ENCODE data around the gene INPP5J.

INPP5J gene

DNA sequence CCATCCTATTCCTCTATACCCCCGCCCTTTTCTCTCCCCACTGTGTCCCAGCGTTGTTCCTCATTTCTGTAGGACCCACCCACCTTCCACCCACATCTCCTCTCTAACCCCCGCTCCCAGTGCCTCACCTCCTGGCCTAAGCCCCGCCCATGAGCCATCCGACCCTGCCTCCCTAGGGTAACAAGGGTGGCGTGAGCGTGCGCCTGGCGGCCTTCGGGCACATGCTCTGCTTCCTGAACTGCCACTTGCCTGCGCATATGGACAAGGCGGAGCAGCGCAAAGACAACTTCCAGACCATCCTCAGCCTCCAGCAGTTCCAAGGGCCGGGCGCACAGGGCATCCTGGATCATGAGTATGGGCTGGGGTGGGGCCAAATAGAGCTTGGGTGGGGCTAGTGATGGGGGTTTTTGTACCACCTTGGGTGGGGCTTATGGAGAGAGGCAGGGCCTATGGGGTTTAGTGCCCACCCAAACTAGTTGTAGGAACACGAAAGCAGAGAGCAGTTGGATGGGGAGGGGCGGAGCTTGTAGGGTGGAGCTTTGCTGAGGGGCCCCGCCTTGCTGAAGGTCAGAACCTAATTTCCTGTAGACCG, 4.5 kb downstream of the INPP5J start:
- DNase-seq: no peak

DNA sequence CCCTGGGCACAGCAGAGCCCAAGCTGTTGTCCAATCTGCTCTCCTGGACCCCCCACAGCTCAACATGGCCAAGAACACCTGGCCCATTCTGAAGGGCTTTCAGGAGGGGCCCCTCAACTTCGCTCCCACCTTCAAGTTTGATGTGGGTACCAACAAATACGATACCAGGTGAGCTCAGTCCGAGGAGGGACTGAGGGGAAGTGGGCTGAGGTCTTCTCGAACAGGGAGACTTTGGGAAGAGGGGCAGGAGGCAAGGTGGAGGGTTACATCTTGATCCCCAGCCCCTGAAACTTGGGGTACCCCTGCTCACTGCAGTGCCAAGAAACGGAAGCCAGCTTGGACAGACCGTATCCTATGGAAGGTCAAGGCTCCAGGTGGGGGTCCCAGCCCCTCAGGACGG, 5.4 kb downstream of the INPP5J start:
- DNase-seq: no peak

DNA sequence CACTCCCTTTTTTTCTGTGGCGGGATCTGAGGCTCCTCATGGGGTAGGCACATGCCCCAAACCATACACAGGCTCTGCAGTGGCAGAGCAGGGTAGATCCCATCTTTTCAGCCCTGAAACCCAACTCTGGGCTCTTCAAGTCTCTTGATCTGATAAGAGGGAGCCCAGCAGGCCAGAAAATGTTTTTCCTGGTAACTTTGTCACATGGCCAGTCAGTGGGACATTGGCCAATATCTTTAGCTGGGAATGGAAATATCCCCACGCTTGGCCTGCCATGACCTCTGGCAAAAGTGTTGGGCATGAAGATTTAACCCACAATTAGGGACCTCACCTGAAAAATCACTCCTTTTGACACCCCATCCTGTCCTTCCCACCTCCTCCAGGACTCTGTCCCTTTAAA, 8.1 kb downstream of the INPP5J start:
- no peak for DNase-seq

DNA sequence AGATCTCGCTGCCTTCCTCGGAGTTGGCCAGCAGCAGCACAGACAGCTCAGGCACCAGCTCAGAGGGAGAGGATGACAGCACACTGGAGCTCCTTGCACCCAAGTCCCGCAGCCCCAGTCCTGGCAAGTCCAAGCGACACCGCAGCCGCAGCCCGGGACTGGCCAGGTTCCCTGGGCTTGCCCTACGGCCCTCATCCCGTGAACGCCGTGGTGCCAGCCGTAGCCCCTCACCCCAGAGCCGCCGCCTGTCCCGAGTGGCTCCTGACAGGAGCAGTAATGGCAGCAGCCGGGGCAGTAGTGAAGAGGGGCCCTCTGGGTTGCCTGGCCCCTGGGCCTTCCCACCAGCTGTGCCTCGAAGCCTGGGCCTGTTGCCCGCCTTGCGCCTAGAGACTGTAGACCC, 11.1 kb downstream of the INPP5J start:
- no peak for DNase-seq

DNA sequence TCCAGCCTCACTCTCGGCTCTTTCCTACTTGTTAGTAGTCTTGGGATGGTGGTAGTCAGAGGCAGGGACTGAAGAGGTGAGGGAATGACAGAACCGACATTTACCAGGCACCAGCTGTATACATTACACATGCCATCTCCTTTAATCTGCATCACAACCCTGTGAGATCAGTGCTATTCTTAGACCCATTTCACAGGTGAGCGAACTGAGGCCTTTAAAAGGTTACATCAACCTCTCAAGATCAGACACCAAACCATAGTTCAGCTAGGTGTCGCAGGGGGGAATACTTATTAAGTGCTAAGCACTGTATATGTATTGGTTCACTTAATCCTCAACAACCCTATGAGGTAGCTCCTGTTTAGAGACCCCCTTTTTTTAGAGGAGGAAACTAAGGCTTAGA, 11.9 kb downstream of the INPP5J start:
- DNase-seq: no peak

DNA sequence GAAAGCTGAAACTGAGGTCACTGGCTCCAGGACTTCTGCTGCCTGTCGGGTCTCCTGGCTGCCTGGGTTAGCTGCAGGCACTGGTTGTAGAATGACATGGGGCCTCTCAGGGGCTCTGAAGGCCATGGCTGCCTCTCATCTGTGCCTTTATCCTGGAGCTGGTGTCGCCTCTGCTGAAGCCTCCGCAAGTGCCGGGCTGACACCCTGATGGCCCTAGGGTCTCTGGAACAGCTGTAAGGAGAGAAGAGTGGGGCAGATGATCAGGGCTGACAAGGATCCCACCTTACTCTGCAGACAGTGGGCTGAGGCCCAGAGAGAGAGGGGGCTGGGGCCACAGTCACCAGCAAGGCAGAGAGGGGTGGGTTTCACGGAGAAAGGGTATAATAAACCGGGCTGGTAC, 12.9 kb downstream of the INPP5J start:
- DNase-seq: no peak

DNA sequence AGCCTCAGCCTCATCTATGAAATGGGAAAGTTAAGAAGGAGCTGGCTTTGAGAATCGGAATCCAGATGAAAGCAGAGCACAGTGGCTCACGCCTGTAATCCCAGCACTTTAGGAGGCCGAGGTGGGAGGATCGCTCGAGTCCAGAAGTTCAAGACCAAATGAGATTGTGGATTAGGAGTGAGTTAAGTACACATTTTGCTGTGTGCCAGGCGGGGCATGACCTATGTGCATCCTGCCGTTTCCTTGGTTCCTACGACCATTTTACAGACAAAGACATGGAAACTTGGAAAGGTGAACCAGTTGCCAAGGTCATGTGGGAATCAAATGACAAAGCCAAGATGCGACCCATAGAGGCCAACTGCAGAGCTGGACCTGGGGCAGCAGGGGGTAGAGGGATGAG, 13.4 kb downstream of the INPP5J start:
- DNase-seq: no peak

DNA sequence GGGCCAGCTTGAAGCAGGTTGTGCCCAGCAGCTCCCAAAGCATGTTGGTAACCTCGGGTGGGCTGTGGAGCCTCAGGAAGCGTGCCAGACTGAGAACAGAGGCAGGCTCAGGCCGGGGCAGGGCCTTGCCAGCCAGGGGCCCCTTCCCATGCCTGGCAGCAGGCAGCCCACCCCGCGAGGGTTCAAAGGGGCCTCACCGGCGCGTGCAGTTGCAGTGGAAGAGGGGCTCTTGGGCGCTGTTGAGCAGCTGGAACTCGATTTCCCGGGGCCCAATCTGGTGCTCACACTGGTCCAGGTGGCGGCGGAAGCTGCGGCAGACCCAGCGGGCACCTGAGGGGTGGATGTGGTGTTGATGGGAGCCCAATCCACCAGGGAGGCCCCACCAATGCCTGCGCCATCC, 13.9 kb downstream of the INPP5J start:
- no peak for DNase-seq

DNA sequence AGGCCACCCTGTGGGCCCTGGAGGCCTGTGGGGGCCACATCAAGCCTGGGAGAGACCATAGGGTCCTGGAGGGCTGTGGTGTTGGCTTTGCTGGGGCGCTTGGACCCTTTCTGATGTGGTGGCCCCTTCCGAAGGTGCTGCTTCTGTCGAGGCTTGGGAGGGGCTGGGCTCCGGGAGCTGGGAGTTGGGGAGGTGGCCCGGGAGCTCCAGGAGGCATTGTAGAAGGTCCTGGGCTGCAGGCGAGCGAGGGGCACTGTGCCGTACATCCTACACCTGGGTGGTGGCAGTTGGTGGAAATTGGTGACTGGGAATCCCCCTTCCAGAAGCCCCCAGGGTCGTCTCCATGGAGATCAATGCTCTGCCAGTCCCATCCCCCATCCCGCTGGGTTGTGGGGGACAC, 15.0 kb downstream of the INPP5J start:
- DNase-seq: no peak

DNA sequence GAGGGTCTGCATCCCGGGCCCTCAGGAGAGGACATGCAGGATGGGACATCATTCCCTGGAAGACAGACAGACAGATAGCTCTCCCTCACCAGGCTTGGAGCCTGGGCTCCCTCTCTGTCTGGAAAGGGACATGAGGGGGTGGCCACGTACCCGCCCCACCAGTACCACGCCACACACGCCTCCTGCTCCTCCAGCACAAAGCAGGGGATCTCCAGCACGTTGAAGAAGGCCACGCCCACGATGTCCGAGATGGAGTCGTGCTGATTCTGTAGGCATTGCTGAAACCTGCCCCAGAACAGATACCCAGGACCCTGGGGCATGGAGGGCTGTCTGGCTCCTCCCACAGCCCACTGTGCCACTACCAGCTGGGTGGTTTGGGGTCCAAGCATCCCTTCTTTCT, 15.4 kb downstream of the INPP5J start:
- DNase-seq: no peak

DNA sequence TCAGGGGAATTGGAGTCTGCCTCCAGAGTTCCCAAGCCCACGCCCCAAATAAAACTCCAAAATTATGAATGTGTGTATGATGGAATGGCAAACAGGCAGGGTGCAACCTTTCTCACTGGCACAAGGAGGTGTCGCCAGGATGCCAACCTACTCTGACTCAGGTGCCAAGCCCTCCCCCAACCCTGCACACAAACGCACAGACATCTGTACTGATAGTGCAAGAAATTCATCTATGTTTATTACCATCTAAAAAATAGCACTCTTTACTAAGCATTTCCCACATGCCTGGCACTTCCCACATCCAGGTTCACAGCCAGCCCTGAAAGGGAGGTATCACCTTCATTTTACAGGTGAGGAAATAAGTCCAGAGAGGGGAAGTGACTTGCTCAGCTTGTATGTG, 16.3 kb downstream of the INPP5J start:
- no peak for DNase-seq

DNA sequence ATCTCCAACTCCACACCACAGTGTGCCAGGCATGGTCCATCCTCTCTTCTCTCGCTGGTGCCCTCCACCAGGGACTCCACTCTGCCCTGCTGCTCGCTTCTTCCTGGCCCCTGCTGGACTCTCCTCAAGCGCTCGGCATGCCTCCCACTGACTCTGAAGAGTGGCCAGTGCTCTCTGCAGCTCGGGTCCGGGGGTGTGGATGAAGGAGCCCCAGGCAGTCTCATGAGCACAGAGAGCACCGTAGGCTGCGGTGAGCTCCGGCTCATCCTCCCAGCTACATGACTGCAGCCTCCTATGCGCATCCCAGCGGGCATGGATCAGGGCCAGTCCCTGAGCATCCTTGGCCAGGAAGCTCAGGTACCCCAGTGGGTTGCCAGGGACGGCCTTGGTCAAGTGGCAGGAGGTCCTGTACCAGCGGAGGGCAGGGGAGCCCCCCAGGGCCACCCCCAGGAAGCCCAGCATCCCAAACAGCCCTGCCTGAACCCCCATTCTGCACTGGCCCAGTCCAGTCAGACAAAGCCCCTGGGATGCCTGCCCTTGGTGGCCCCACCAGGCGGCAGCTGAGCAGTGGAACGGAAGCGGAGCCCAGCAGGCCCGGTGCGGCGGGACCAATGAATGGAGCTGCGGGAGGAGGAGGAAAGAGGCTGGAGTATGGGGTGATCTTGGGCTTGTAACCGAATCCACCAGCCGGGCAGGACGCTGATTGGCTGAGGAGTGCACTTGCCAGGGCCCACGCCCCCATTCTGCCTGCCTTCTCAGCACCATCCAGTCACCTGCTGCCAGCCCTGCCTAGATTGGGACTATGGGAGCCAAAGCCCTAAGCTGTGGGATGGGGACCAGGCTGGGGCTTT, 17.3 kb downstream of the INPP5J start, which contains the start of gene PLA2G3:
TSS of gene PLA2G3 (minus strand) at position 643 of the 851 bp plus-strand sequence. CDS start at position 489, 154 bp downstream.
- DNase-seq: no peak

DNA sequence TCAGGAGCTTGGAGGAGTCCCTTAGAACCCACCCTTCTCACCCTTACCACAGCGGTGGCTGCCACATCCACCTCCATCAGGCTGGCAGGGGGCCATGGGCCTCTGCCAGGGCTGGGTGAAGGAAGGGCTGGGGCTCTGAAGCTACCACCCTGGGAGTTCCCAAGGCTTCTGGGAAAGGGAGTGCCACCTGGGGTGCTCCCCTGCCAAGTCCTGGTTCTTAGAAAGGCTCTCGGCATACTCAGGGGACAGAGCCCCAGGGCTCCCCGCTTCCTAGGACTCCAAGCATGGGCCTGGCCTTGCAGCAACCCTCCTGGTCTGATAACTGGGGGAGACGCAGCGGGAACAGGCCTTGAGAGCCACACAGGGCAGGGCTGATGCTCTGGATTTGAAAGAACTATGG, 18.0 kb downstream of the INPP5J start:
- no peak for DNase-seq

DNA sequence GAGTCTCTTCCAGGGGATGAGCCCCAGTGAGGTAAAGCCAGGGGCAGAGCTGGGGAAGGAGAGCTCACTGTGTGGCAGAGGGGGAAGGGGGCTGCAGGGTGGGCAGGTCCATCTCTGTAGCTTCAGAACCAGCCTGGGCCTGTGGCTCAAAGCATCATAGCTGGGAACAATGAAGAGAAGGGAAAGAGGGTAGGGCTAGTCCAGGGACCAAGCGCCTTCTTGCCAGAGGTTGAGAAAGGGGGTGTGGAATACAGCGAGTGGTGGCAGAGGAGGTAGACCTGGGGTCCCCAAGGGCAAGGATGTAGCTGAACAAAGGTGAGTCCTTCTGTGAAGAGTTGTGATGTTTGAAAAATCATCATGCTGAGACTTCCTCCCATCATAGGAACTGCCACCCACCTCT, 18.8 kb downstream of the INPP5J start:
- DNase-seq: no peak

DNA sequence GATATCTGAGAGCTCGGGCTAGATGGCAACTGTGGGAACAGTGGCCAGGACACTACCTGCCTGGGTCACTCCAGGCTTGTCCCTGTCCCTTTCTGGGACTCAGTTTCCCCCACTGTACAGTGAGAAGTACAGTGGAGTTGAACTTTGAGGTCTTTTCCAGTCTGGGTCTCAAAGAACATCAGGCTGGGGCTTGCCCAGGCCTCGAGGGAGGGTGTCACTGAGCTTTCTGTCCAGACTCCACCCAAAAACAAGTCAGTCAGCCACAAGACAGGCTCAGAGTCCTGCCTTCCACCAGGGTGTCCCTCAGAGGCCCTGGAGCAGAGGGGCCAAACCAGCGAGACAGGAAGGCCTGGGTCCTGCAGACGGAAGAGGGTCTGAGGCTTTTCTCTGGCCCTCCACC, 19.5 kb downstream of the INPP5J start:
- DNase-seq: no peak

DNA sequence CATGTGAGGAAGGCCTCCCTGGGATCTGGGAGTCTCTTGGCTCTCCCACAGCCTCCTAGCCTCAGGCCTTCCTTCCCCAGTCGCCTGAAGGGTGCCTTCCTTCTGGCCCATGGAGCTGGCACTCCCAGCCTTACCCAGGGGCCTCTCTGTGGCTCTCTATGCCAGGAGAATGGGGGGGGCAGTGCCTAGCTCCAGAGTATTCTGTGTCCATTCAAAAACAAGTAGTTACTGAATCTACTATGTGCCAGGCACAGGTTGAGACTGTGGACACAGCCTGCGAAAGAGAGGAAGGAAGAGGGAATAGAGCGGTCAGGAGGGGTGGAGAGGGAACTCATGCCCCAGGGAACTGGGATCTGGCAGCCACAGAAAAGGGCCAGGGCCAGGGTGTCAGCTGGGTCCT, 20.3 kb downstream of the INPP5J start:
- no peak for DNase-seq

DNA sequence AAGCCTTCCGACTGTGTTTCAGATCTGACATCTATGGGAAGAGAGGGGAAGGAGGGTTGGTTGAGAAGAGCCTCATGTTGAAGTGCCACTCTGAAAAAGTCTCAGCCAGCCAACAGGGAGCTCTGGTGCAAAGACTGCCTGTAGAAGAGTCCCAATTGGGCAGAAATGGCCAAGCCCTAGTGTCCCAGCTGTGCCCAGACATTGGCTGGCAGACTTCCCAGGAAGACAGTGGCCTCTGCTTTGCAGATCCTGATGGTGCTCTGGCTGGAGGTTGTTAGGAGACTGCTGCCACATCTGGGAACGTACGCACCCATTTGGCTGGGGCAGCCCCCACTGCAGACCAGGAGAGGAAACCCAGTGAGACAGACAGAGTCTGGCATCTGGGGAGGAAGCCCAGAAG, 20.8 kb downstream of the INPP5J start:
- DNase-seq: no peak

DNA sequence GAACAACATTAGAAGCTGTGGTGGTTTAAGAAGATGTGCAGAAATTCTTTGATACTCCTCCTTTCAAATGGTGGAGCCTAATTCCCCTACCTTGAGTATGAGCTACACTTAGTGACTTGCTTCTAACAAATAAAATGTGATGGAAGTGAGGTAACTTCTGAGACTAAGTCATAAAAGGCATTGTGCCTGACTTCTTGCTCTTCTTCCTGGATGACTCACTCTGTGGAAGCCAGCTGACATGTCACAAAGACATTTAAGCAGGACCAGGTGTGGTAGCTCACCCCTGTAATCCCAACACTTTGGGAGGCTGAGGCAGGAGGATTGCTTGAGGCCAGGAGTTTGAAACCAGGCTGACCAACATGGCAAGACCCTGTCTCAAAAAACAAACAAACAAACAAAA, 21.5 kb downstream of the INPP5J start:
- no peak for DNase-seq

DNA sequence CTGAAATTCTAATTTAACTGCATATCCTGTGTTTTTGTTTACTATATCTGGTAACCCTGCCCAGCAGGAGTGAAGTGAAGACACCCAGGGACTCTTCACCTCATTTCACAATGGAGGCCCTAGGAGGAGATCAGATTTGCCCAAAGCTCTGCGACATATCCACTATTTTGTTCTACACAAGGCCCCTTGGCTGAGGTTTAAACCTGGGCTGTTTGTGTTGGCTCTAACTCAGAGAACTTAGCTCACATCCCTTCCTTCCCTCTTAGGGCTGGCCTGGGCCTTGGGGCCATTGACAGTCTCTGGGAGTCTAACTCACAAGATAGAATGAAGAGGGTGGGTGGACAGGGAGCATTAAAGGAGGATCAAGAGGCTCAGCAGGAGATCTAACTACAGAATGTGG, 25.7 kb downstream of the INPP5J start:
- no peak for DNase-seq

DNA sequence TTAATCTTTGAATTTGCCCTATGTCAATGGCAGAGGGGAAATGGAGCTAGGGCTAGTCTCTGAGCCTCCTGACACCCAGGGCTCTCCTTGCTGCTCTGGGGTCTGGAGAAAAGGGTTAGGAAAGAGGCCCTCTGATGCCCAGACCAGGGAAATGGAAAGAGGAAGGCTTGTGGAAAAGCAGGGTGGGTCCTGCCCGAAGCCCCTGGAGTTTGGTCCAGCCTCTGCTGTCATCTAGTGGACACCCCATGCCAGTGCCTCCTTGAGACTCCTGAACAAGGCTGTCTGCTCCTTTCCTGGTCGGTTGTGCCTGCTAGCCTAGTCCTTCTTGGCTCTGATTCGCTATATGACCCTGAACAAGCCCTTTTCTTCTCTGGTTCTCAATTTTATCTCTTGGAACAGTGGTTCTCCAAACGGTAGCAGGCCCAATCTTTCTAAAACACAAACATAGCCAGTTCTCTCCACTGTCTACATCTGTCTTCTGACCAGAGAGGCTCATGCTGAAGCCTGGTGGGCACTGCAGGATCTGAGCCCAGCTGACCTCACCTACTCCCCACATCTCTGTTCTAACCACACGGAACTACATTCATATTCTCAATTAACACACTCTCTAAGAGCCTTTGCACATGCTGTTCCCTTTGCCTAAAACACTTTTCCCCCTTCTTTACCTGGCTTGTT, 26.3 kb downstream of the INPP5J start:
- peak; percentile 87 to 90 for DNase-seq

DNA sequence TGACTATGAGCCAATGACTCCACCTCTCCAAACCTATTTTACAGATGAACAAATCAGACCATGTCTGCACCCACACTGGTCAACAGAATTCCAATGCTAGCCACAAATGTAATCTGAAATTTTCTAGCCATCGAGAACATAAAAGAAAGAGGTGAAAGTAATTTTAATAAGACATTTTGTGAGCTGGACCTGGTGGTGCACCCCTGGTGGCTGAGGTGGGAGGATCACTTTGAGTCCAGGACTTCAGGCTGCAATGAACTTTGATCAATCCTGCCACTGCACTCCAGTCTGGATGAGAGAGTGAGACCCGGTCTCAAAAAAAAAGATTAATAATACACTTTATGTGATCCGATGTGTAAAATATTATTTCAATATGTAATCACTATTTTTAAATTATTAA, 27.8 kb downstream of the INPP5J start:
- DNase-seq: peak; percentile 10 to 41

DNA sequence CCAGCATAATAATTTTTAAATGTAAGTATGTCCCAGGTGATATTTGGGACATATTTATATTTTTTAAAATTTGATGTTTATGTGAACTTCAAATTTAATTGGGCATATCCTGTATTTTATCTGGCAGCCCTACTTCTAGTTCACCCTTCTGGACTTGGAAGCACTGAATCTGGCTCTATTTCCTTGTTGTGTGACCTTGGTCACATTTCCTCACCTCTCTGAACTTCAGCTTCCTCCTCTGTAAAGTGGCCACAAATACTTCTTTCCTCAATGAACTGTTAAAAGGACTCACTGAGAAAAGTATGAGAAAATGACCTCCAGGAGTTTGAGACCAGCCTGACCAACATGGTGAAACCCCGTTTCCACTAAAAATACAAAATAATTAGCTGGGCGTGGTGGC, 29.1 kb downstream of the INPP5J start:
- no peak for DNase-seq

DNA sequence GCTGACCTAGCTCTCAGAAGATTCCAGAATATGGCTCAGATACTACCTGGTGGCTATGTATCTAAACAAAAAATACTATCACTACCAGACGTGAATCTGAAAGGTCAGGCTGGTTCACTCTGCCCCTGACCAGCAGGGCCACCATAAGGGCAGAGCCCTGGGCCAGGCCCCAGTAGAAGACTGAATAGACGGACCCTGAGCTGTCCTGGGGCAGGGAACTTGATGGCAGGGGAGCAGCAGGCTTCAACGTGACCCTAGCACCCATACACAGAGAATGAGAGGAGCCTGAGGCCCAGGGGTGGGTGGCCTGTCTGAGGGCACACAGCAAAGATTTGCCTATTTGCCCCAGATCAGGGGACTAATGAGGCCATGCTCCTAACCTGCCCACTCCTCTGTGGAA, 30.6 kb downstream of the INPP5J start:
- DNase-seq: no peak

DNA sequence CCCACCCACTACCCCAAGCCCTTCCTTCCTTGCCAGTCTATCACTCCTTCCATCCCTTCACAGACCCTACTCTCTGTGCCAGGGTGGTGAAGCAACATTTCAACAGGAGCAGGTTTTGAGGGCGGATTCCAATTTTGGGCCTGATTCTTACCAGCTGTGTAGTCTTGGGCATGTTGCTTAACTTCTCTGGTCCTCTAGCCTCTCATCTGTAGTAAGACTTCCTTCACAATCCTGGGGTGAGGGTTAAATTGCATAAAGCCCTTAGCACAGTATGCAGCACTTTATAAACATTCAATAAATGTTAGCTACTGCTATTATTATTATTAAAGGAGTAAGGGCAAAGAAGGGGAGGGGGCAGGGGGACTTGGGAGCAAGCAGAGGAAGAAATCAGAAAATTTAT, 32.2 kb downstream of the INPP5J start:
- no peak for DNase-seq
